ENCODE data around the gene CEBPA.
A peak's percentile ranks its signal among the peaks of the same experiment; 100 is the strongest.

Gene CEBPA

DNA sequence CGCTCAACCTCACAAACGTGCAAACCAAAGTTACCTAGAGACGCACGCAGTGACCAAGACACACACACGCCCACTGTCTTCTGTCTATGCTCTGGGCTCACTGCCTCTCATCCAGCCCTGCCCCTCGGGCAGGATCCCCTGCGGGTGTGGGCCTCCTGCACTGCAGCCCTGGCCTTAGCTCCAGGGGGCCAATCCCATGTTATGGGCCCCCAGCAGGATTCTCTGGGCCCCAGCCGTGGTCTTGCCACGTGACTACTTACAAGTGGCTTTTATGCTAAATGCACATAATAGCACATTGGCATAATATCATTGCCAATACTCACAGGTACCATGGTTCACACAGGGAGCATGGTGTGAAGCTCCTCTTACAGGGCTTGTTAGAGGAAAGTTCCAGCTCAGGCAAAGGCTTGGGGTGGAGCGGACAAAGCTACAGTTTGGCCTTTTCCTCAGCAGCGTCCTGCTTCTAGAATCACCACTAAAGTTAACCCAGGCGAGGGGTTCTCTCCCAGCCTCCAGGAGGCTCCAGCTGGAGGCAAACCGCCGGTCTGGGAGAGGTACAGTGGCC lies 37.4 kb downstream of the CEBPA start:
- TF ChIP-seq, protein P1, sequence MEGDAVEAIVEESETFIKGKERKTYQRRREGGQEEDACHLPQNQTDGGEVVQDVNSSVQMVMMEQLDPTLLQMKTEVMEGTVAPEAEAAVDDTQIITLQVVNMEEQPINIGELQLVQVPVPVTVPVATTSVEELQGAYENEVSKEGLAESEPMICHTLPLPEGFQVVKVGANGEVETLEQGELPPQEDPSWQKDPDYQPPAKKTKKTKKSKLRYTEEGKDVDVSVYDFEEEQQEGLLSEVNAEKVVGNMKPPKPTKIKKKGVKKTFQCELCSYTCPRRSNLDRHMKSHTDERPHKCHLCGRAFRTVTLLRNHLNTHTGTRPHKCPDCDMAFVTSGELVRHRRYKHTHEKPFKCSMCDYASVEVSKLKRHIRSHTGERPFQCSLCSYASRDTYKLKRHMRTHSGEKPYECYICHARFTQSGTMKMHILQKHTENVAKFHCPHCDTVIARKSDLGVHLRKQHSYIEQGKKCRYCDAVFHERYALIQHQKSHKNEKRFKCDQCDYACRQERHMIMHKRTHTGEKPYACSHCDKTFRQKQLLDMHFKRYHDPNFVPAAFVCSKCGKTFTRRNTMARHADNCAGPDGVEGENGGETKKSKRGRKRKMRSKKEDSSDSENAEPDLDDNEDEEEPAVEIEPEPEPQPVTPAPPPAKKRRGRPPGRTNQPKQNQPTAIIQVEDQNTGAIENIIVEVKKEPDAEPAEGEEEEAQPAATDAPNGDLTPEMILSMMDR (IDR thresholded peaks at IDR 0.05; ENCODE audit: low read depth, low read length): no peak
- no peak for TF ChIP-seq EZH2phosphoT487 (IDR thresholded peaks at IDR 0.05; ENCODE audit: low read depth)
- no peak overlapping the region for H3K9ac ChIP-seq (ENCODE audit: low read length)
- no peaks in the 10 kb centered on the region for H3K79me2 ChIP-seq (ENCODE audit: low read length)
- no peak overlapping the region for H3K4me3 ChIP-seq (ENCODE audit: low read length)
- no peaks in the 10 kb centered on the region for H3K36me3 ChIP-seq (replicated peaks; ENCODE audit: low read depth, low read length)
- H3K4me2 ChIP-seq (ENCODE audit: low read length): no peak overlapping the region
- no peaks in the 10 kb centered on the region for H3K27me3 ChIP-seq (ENCODE audit: low read depth, low read length)
- no peak overlapping the region for H2AFZ ChIP-seq (ENCODE audit: low read depth, low read length)
- no peak overlapping the region for H3K27ac ChIP-seq (ENCODE audit: low read length)
- H3K9me3 ChIP-seq (ENCODE audit: insufficient read depth, low read length): no peaks in the 10 kb centered on the region
- peaks cover 28% of the 10 kb centered on the region for H3K4me1 ChIP-seq (ENCODE audit: low read length)
- H4K20me1 ChIP-seq (ENCODE audit: insufficient read depth, low read length): no peaks in the 10 kb centered on the region

DNA sequence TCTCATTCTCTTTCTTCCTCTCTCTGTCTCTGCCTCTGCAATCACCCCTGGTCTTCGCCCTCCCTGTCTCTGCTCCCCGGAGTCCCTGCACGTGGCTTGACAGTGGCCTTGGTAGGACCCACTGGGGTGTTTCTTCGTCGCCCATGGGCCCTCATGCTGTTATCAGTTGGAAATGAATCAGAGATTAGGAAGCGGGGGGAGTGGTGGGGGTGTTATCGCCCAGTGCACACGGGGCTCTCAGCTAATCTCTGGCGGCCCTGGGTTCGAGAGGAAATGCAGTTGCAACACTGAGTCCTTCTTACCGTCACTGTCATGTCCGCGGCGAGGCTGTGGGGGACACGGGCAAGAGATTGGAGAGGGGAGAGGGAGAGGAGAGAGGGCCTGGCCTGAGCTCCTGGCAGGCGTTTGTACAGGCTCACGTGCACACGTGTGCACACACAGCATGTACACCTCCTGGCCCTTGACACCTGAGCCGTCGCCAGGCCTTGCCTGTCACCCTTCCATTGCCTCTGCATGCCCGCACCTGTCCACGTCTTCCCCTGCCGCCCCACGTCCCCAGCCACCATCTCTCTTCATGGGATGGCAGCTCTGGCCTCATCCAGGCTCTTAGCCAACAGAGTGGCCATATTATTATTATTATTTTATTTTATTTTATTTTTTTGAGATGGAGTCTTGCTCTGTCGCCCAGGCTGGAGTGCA lies 38.9 kb downstream of the CEBPA start:
- Histone ChIP-seq H2AFZ (ENCODE audit: low read depth, low read length) (no peak overlapping the region), H3K79me2 (ENCODE audit: low read length) (no peaks in the 10 kb centered on the region), H3K9me3 (ENCODE audit: insufficient read depth, low read length) (no peaks in the 10 kb centered on the region), H3K36me3 (replicated peaks; ENCODE audit: low read depth, low read length) (no peaks in the 10 kb centered on the region), H3K27ac (ENCODE audit: low read length) (no peak overlapping the region), H4K20me1 (ENCODE audit: insufficient read depth, low read length) (no peaks in the 10 kb centered on the region), H3K4me3 (ENCODE audit: low read length) (no peak overlapping the region), H3K27me3 (ENCODE audit: low read depth, low read length) (no peaks in the 10 kb centered on the region), H3K4me2 (ENCODE audit: low read length) (no peak overlapping the region), H3K9ac (ENCODE audit: low read length) (no peak overlapping the region), H3K4me1 (ENCODE audit: low read length) (peaks cover 22% of the 10 kb centered on the region)
- no peak for TF ChIP-seq EZH2phosphoT487 (IDR thresholded peaks at IDR 0.05; ENCODE audit: low read depth)
- TF ChIP-seq, protein P1 (IDR thresholded peaks at IDR 0.05; ENCODE audit: low read depth, low read length): no peak

DNA sequence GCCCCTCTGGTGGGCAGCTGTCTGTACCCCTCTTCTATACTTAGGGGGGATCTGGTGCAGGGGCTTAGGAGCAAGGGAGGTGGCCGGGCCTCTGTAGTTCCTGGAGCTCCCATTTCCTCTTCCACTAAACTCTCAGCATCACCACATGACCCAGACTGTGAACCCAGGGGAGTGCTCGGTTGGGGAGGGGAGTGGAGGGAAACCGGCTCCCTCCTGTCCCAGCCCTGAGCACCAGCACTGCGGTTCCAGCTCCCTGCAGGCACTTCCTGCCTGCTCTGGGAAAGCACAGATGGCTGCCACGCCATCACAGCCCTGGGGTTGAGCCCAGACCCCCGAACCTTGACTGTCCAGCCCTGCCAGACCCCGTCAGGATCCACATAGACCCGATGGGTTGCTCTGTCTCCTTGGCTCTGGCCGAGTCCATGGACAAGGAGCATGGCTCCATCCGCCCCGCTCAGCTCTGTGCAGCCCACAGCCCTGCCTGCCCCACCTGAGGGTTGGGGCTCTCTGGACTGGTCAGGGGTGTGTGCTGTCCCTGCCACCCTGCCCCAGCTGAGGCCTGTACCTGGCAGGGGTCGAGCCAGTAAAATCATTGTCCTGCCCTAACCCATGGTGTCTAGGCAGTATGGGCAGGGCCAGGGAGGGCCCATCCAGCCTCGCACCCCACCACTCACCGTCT lies 40.7 kb downstream of the CEBPA start:
- no peaks in the 10 kb centered on the region for H3K79me2 ChIP-seq (ENCODE audit: low read length)
- 0 out of 2 replicates have a peak overlapping the region, but pooled peaks have one; percentile 12 for H2AFZ ChIP-seq (ENCODE audit: low read depth, low read length)
- no peak overlapping the region for H3K9ac ChIP-seq (ENCODE audit: low read length)
- no peak overlapping the region for H3K27ac ChIP-seq (ENCODE audit: low read length)
- H3K4me1 ChIP-seq (ENCODE audit: low read length): peaks cover 10% of the 10 kb centered on the region
- H4K20me1 ChIP-seq (ENCODE audit: insufficient read depth, low read length): no peaks in the 10 kb centered on the region
- no peak overlapping the region for H3K4me3 ChIP-seq (ENCODE audit: low read length)
- H3K27me3 ChIP-seq (ENCODE audit: low read depth, low read length): peaks cover 4% of the 10 kb centered on the region; the same call in 1 of the 2 replicates
- TF ChIP-seq, protein P1 (IDR thresholded peaks at IDR 0.05; ENCODE audit: low read depth, low read length): no peak
- no peak overlapping the region for H3K4me2 ChIP-seq (ENCODE audit: low read length)
- no peaks in the 10 kb centered on the region for H3K36me3 ChIP-seq (replicated peaks; ENCODE audit: low read depth, low read length)
- H3K9me3 ChIP-seq (ENCODE audit: insufficient read depth, low read length): no peaks in the 10 kb centered on the region
